ENCODE results near the gene RPS19BP1. TPM values are rescaled to one million over a fixed set of nuclear protein-coding genes. Genes with fewer than 3 reads are reported as not detected.

Gene RPS19BP1
- total and polyA plus RNA-seq, 2 of the 8 experiments (the other 6 are each of a cell fraction or from before 2014, with no cell fraction given), result 77.9 to 97.9 TPM

DNA sequence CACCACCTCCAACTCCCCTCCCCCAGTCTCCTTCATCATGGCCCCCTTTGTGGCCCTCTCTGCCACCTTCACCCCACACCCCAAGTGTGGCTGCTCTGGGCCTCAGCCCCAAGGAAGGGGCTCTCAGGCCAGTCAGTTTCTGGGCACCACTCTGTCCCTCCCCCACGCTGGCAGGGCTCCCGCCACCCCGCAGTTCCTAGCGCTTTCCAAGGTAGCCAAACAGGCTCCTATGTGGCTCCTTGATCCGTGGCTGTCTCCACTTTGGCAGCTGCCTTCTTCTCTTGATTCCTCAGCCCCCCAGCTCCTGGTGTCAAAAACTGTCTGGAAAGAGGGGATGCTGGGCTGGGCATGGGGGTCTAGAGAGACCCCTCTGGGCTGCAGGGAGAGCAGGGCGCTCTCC is 27.6 kb upstream of the RPS19BP1 start (continued):
- no peak for TF ChIP-seq SIX5 (IDR thresholded peaks at IDR 0.05; ENCODE audit: low read depth, low read length)
